HFFc6 (cell line): ENCODE data around the gene CERS1. TPM values are rescaled to one million over a fixed set of nuclear protein-coding genes. Genes with fewer than 3 reads are reported as not detected.

Experiments
- DNase-seq: peaks from one replicate; pipeline ENCODE4 v3.0.0-alpha.2; 2018
- H3K27ac Mint-ChIP-seq: 2 replicates; pipeline ENCODE4 v1.8.0; 2020; ENCODE audit warnings: mild to moderate bottlenecking, mixed read lengths
- H3K27me3 Mint-ChIP-seq: 2 replicates; pipeline ENCODE4 v1.8.0; 2021; ENCODE audit warnings: mild to moderate bottlenecking, moderate library complexity, mixed read lengths; ENCODE audit not compliant: insufficient read depth
- H3K36me3 Mint-ChIP-seq: 2 replicates; pipeline ENCODE4 v1.8.0; 2021; ENCODE audit warnings: low read depth, mixed read lengths
- H3K4me1 Mint-ChIP-seq: 2 replicates; pipeline ENCODE4 v1.8.0; 2020; ENCODE audit warnings: low read depth, mixed read lengths
- H3K4me3 Mint-ChIP-seq: 2 replicates; pipeline ENCODE4 v1.8.0; 2020; ENCODE audit warnings: mild to moderate bottlenecking, moderate library complexity, mixed read lengths
- H3K9me3 Mint-ChIP-seq: 2 replicates; pipeline ENCODE4 v1.8.0; 2020; ENCODE audit warnings: mild to moderate bottlenecking, mixed read lengths
- total RNA-seq, 6 experiments: library from RNA; stranded (reverse); fragmentation: NEBNext Ultra II Directional; extraction: Animal tissue kit (Norgen Biotek cat#: 25700); gene quantifications; 2 replicates in 1 of 6; 3 replicates in 5 of 6; pipeline ENCODE4 v1.2.3, GENCODE V29; 2021
- TF ChIP-seq, protein P1 (sequence below): fragments of 200-600 bp; sonication (generic); IDR thresholded peaks from 2 replicates; pipeline ENCODE4 v1.5.0; 2021; ENCODE audit warnings: antibody characterized with exemption, mild to moderate bottlenecking

Gene CERS1
- total RNA-seq, 6 experiments from 2014 or later, result 0.96 to 2.1 (median 1.3) TPM

DNA sequence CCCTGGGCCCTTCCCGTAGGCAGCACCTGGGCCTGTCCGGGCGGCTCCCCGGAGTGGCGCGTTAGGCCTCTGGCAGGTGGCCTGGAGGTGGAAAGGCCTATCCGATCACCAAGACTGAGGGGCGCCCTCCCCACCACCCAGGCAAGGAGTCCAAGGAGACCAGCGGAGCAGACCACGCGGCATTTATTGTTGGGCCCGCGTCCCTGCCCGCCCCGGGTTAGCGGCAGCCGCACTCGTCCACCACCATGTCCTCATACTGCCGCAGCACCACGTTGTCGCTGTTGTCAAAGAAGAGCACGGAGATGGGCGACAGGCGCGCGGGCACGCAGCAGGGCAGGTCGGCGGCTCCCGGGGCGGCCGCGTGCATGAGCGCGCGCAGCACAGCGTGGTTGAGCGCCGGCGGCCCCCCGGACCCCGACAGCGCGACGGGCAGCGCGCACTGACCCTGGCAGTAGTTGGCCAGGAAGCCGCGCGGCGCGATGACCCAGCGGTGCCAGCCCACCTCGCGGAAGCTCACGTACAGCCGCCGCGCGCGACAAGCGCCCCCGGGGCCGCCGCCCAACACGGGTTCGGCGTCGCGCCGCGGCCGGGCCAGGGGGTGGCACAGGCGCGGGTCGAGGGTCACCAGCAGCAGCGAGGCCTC lies 27.5 kb downstream of the CERS1 start:
- no peak overlapping the region for H3K27ac Mint-ChIP-seq
- no peaks in the 10 kb centered on the region for H3K4me1 Mint-ChIP-seq
- TF ChIP-seq, protein P1, sequence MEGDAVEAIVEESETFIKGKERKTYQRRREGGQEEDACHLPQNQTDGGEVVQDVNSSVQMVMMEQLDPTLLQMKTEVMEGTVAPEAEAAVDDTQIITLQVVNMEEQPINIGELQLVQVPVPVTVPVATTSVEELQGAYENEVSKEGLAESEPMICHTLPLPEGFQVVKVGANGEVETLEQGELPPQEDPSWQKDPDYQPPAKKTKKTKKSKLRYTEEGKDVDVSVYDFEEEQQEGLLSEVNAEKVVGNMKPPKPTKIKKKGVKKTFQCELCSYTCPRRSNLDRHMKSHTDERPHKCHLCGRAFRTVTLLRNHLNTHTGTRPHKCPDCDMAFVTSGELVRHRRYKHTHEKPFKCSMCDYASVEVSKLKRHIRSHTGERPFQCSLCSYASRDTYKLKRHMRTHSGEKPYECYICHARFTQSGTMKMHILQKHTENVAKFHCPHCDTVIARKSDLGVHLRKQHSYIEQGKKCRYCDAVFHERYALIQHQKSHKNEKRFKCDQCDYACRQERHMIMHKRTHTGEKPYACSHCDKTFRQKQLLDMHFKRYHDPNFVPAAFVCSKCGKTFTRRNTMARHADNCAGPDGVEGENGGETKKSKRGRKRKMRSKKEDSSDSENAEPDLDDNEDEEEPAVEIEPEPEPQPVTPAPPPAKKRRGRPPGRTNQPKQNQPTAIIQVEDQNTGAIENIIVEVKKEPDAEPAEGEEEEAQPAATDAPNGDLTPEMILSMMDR, result no peak
- H3K36me3 Mint-ChIP-seq, result peaks cover 20% of the 10 kb centered on the region
- DNase-seq, result no peak
- H3K27me3 Mint-ChIP-seq, result peaks cover 3% of the 10 kb centered on the region; the same call in 1 of the 2 replicates
- H3K4me3 Mint-ChIP-seq, result no peak overlapping the region
- no peaks in the 10 kb centered on the region for H3K9me3 Mint-ChIP-seq

DNA sequence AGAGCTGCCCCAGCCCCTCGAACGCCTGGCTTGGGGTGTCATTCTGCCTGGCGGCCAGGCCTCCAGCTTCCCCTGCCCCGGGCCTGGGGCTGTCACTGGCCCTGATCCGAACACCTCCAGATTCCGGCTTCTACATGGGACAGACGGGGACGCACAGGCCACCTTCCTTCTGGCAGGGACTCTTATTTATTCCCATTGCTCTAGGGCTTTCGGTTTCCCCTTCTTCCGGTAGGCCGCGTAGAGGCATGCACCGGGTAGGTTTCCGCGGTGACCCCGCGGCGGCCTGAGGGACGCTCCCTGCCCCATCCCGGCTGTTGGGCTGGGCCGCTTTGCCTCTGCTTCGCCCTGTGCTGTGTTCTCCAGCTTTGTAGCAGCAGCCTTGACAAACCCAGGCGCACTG lies 28.2 kb downstream of the CERS1 start:
- Mint-ChIP-seq H3K4me1 (no peaks in the 10 kb centered on the region), H3K9me3 (no peaks in the 10 kb centered on the region), H3K27ac (no peak overlapping the region), H3K27me3 (peaks cover 3% of the 10 kb centered on the region; the same call in 1 of the 2 replicates), H3K4me3 (no peak overlapping the region), H3K36me3 (peaks cover 14% of the 10 kb centered on the region)
- TF ChIP-seq, protein P1, result no peak
- DNase-seq, result no peak

DNA sequence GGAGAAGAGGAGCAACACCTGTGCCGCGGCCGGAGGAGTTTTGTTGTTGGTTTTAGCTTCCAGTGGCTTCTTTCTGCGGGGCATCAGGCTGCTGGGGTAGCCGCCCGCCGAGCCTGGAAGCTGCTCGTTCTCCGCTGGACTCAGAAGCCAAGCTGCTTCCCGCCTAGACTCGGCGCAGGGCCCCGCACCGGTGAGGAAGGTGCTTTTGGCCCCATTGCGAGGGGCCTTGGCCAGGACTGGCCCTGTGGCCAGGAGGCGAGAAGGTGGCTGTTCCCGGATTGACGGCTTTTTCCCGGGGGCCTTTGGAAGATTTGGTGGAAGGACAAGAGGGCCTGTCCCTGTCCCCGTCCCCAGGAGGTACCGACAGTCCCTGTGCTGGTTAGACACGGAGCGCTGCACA lies 28.8 kb downstream of the CERS1 start:
- H3K27ac Mint-ChIP-seq, result no peak overlapping the region
- no peaks in the 10 kb centered on the region for H3K4me1 Mint-ChIP-seq
- peaks cover 3% of the 10 kb centered on the region; the same call in 1 of the 2 replicates for H3K27me3 Mint-ChIP-seq
- H3K4me3 Mint-ChIP-seq, result no peak overlapping the region
- no peaks in the 10 kb centered on the region for H3K9me3 Mint-ChIP-seq
- TF ChIP-seq, protein P1, result no peak
- H3K36me3 Mint-ChIP-seq, result peaks cover 14% of the 10 kb centered on the region
- DNase-seq, result no peak

DNA sequence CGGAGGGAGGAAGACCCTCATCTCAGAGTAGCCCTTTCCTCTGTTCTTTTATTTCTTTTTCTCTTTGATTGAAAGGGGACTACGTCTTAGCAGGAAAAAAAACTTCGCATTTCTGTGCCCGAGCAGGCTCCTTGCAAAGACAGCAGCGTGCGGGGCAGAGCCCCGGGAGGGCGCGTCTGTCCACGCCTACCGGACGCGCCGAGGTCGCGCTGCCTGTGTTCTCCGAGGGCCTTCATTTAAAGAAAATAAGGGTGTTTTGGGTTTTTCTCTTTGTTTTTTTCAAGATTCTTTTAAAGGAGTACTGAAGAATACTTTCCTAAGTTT lies 29.2 kb downstream of the CERS1 start:
- H3K9me3 Mint-ChIP-seq, result no peaks in the 10 kb centered on the region
- H3K27ac Mint-ChIP-seq, result no peak overlapping the region
- TF ChIP-seq, protein P1, result peak; percentile 3
- H3K4me1 Mint-ChIP-seq, result no peaks in the 10 kb centered on the region
- H3K36me3 Mint-ChIP-seq, result peaks cover 14% of the 10 kb centered on the region
- DNase-seq, result no peak
- peaks cover 3% of the 10 kb centered on the region; the same call in 1 of the 2 replicates for H3K27me3 Mint-ChIP-seq
- H3K4me3 Mint-ChIP-seq, result no peak overlapping the region

DNA sequence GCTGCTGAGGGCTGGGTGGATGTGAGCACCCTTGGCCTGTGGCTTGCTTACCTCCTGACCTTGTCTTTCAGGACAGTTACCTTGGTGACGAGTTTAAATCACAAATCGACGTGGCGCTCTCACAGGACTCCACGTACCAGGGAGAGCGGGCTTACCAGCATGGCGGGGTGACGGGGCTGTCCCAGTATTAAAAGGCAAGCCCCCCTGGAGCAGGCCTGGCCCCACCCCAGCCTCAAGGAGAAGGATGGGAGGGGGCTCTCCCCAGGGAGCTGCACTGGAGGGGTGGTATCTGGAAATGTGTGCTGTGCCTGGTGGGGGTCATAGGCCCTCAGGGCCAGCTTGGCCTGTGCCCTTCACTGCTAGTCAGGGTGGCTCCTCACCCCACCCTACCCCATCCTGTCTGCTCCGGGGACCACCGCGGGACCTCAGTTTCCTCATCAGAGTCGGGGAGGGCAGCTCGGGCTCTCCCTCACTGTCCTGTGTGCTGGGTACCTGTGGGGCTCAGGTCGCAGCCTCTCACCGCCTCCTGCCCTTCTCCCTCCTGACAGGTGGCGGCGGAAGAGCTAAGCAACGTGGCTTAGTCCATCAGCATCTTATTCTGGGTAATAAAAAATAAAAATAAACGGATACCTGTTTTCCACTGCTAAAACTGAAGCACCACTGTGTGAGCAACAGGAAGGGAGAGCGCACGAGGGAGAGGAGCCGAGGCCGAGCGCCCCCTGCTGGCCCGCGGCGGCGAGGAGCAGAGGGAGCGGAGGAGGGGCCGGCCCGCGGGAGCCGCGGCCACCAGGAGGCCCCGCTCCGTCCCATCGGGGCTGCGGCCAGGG lies 29.8 kb downstream of the CERS1 start:
- H3K27ac Mint-ChIP-seq, result no peak overlapping the region
- peaks cover 5% of the 10 kb centered on the region for H3K27me3 Mint-ChIP-seq
- H3K4me1 Mint-ChIP-seq, result no peaks in the 10 kb centered on the region
- H3K4me3 Mint-ChIP-seq, result no peak overlapping the region
- TF ChIP-seq, protein P1, result peak; percentile 98
- peaks cover 15% of the 10 kb centered on the region for H3K36me3 Mint-ChIP-seq
- DNase-seq, result peak; percentile 26
- no peaks in the 10 kb centered on the region for H3K9me3 Mint-ChIP-seq
